Smooth muscle cell (in vitro differentiated cells): ENCODE data around the gene EFCAB11. TPM values are rescaled to one million over a fixed set of nuclear protein-coding genes. Genes with fewer than 3 reads are reported as not detected.

Source experiments
- DNase-seq: peaks from one replicate; lab custom pipeline; 2025; ENCODE audit not compliant: unreplicated experiment; lab: John Stamatoyannopoulos, UW
- H2AFZ ChIP-seq: fragments of 200-600 bp; sonication (generic); 2 replicates; pipeline ENCODE4 v1.6.0; 2016; ENCODE audit warnings: antibody characterized with exemption, low read depth, mild to moderate bottlenecking
- H3F3A ChIP-seq: fragments of 200-600 bp; sonication (generic); 2 replicates; pipeline ENCODE4 v1.6.0; 2017; ENCODE audit warnings: antibody characterized with exemption, low read depth
- H3K27ac ChIP-seq: fragments of 200-600 bp; sonication (generic); 2 replicates; pipeline ENCODE4 v1.5.1; 2016; ENCODE audit warnings: low read depth, mild to moderate bottlenecking
- H3K27me3 ChIP-seq: fragments of 200-600 bp; sonication (generic); 2 replicates; pipeline ENCODE4 v1.6.1; 2016; ENCODE audit warnings: low read depth, mild to moderate bottlenecking
- H3K36me3 ChIP-seq: fragments of 200-600 bp; sonication (generic); 2 replicates; pipeline ENCODE4 v1.5.1; 2016; ENCODE audit warnings: low read depth
- H3K4me1 ChIP-seq: fragments of 200-600 bp; sonication (generic); 2 replicates; pipeline ENCODE4 v1.5.1; 2016; ENCODE audit warnings: low read depth
- H3K4me2 ChIP-seq: fragments of 200-600 bp; sonication (generic); 2 replicates; pipeline ENCODE4 v1.6.0; 2016; ENCODE audit warnings: mild to moderate bottlenecking
- H3K4me3 ChIP-seq: fragments of 200-600 bp; sonication (generic); 2 replicates; pipeline ENCODE4 v1.5.1; 2016; ENCODE audit warnings: mild to moderate bottlenecking
- H3K79me2 ChIP-seq: fragments of 200-600 bp; sonication (generic); 2 replicates; pipeline ENCODE4 v1.6.0; 2016; ENCODE audit warnings: low read depth, mild to moderate bottlenecking
- H3K9ac ChIP-seq: fragments of 200-600 bp; sonication (generic); 2 replicates; pipeline ENCODE4 v1.6.0; 2016; ENCODE audit warnings: low read depth
- H3K9me3 ChIP-seq: fragments of 200-600 bp; sonication (generic); replicated peaks from 2 replicates; pipeline ENCODE4 v1.5.1; 2016; ENCODE audit warnings: low read depth
- H4K20me1 ChIP-seq: fragments of 200-600 bp; sonication (generic); 2 replicates; pipeline ENCODE4 v1.6.0; 2016; ENCODE audit warnings: low read depth
- WGBS: methylation state at CpG from one replicate; pipeline ENCODE4 v1.1.7; 2016; ENCODE audit warnings: low lambda C conversion rate; 5-methylcytosine and 5-hydroxymethylcytosine counted together
- polyA plus RNA-seq: library from polyadenylated mRNA; unstranded; fragments of >200 nt; fragmentation: Nextera tagmentation; extraction: Ambion mirVana; gene quantifications from 2 replicates; pipeline ENCODE4 v1.2.1, GENCODE V29; 2016
- total RNA-seq: library from RNA; depleted of rRNA; stranded (reverse); fragments of >200 nt; gene quantifications from 2 replicates; pipeline ENCODE4 v1.2.3, GENCODE V29; 2014
- TF ChIP-seq, protein P1 (sequence below): fragments of 200-600 bp; sonication (generic); IDR thresholded peaks from 2 replicates; pipeline ENCODE4 v1.5.1; 2017; ENCODE audit warnings: borderline replicate concordance, mild to moderate bottlenecking, antibody characterized with exemption; ENCODE audit not compliant: insufficient read depth, poor library complexity, severe bottlenecking

The EFCAB11 gene
- total and polyA plus RNA-seq, 2 experiments from 2014 or later: 3.1 to 9.5 TPM

DNA sequence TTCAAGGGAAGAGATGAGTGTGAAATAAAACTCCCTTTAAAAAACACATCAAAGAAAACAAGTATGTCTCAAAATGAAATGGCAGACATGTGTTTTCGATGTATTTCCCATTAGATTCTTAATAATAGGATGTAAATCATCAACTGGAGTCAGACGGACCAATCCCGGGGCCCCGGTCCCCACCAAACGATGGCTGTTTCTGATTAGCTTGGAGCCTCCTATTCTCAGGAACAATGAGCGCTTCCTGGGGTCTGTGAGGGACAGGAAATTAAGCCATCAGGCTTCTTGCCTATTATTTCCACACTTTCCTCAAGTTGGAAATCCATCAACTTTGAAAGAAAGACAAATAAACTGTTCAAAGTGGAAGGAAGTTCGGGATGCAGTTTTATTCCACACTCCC lies 179.4 kb downstream of the EFCAB11 start:
- Histone ChIP-seq H2AFZ (no peak overlapping the region), H3K27ac (no peak overlapping the region), H3K79me2 (no peaks in the 10 kb centered on the region), H3K4me3 (no peak overlapping the region), H3K36me3 (no peaks in the 10 kb centered on the region), H3K27me3 (no peaks in the 10 kb centered on the region), H3K4me1 (peaks cover 9% of the 10 kb centered on the region), H4K20me1 (no peaks in the 10 kb centered on the region), H3K4me2 (no peak overlapping the region), H3K9ac (no peak overlapping the region), H3K9me3 (no peaks in the 10 kb centered on the region), H3F3A (no peaks in the 10 kb centered on the region)
- WGBS: 94% methylated on average over 7 of the region's 7 CpGs
- DNase-seq: no peak
- TF ChIP-seq, protein P1, sequence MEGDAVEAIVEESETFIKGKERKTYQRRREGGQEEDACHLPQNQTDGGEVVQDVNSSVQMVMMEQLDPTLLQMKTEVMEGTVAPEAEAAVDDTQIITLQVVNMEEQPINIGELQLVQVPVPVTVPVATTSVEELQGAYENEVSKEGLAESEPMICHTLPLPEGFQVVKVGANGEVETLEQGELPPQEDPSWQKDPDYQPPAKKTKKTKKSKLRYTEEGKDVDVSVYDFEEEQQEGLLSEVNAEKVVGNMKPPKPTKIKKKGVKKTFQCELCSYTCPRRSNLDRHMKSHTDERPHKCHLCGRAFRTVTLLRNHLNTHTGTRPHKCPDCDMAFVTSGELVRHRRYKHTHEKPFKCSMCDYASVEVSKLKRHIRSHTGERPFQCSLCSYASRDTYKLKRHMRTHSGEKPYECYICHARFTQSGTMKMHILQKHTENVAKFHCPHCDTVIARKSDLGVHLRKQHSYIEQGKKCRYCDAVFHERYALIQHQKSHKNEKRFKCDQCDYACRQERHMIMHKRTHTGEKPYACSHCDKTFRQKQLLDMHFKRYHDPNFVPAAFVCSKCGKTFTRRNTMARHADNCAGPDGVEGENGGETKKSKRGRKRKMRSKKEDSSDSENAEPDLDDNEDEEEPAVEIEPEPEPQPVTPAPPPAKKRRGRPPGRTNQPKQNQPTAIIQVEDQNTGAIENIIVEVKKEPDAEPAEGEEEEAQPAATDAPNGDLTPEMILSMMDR: no peak

DNA sequence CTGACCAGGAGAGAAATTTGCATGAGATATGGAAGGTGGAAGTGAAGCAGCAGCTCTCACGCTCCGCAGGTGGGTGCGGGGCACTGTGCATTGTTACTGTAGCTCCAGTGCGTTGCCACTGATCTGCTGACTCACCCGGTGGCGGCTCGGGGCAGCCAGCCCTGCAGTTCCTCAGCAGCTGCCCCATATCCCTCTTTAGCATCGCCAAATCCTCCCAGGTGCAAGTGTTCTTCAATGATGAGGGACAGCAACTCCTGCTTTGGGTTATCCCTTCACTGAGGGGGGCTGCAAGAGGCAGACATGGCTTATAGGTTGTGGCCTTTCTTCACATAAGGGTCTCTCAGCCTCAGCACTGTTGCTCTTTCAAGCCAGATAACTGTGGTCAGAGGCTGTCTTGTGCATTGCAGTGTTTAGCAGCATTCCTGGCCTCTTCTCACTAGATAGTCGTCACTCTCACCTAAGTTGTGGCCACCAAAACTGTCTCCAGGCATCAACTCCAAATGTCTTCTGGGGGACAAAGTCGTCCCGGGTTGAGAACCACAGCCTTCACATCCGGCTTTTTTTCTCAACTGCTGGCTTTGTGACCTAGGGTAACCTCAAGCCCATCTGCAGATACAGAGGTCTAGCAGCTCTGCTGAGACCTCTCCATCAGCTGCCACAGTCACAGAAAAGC lies 180.8 kb downstream of the EFCAB11 start:
- Histone ChIP-seq H3K9ac (peak overlapping the region; percentile 15), H3K27me3 (no peaks in the 10 kb centered on the region), H3K27ac (peak overlapping the region; percentile 33), H3K79me2 (no peaks in the 10 kb centered on the region), H2AFZ (no peak overlapping the region), H3K4me1 (peaks cover 9% of the 10 kb centered on the region), H3F3A (no peaks in the 10 kb centered on the region), H3K36me3 (no peaks in the 10 kb centered on the region), H4K20me1 (no peaks in the 10 kb centered on the region), H3K4me3 (no peak overlapping the region), H3K9me3 (no peaks in the 10 kb centered on the region), H3K4me2 (peak overlapping the region; percentile 66)
- DNase-seq: no peak
- TF ChIP-seq, protein P1: no peak
- 22% methylated on average over 12 of the region's 12 CpGs for WGBS

DNA sequence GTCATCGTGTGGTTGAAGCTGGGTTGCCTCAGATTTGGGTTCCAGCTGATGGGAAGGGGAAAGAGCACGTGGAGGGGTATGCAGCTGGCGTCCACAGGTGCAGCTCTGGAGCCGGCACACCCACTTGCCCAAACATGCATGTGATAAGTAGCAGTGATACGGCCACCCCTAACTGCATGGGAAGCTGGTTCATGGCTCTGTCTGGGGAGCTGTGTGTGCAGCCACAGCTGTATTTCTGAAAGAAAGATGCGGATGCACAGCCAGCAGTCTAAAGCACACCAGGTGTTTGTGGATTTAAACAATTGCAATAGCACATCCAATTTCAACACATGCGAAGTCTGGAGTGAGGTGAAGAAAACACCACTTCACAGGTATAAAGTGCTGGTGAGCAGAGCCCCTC lies 181.4 kb downstream of the EFCAB11 start:
- TF ChIP-seq, protein P1: no peak
- H3K9ac ChIP-seq: peak overlapping the region; percentile 15
- 92% methylated on average over 7 of the region's 7 CpGs for WGBS
- no peak overlapping the region for H2AFZ ChIP-seq
- no peaks in the 10 kb centered on the region for H3F3A ChIP-seq
- H3K4me1 ChIP-seq: peaks cover 9% of the 10 kb centered on the region
- H3K27ac ChIP-seq: no peak overlapping the region
- H3K4me3 ChIP-seq: no peak overlapping the region
- no peaks in the 10 kb centered on the region for H3K36me3 ChIP-seq
- H4K20me1 ChIP-seq: no peaks in the 10 kb centered on the region
- no peaks in the 10 kb centered on the region for H3K9me3 ChIP-seq
- no peak for DNase-seq
- no peaks in the 10 kb centered on the region for H3K79me2 ChIP-seq
- H3K4me2 ChIP-seq: peak overlapping the region; percentile 66
- no peaks in the 10 kb centered on the region for H3K27me3 ChIP-seq

DNA sequence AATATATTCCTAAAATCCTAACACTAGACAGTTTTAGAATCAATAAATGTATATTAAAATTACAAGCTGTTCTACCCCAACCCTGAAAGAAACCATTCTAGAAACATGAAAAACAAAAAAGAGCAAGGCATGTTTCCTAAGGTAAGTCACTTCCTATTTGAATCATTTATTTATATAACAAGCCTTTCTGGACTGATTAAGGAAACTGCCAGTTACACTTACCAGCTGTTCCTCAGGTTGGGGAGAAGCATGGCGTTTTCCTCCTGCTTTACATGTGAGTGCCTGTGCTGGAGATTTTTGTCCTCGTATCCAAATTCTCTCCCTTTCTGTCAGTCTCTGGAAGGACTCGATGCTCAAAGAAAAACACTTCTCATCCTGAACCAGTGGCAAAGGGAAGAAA lies 183.3 kb downstream of the EFCAB11 start:
- H3K36me3 ChIP-seq: no peaks in the 10 kb centered on the region
- no peak overlapping the region for H3K4me3 ChIP-seq
- H3K4me1 ChIP-seq: peaks cover 9% of the 10 kb centered on the region
- H4K20me1 ChIP-seq: no peaks in the 10 kb centered on the region
- H3K79me2 ChIP-seq: no peaks in the 10 kb centered on the region
- H3K27ac ChIP-seq: no peak overlapping the region
- H3K9me3 ChIP-seq: no peaks in the 10 kb centered on the region
- TF ChIP-seq, protein P1: no peak
- no peak for DNase-seq
- peak overlapping the region; percentile 37 for H2AFZ ChIP-seq
- H3K27me3 ChIP-seq: no peaks in the 10 kb centered on the region
- no peak overlapping the region for H3K4me2 ChIP-seq
- H3F3A ChIP-seq: no peaks in the 10 kb centered on the region
- no peak overlapping the region for H3K9ac ChIP-seq
- WGBS: 75% methylated on average over 3 of the region's 3 CpGs
